Measurements from ENCODE around the gene KRTAP5-7.
"Not testable (repeated sequence)": the region's sequence is repeated elsewhere in the genome, so short reads cannot be mapped to it uniquely, and the experiment has no call there.

KRTAP5-7 gene

GRCh38 chr11:71535825-71536224 is 8.8 kb downstream of the KRTAP5-7 start:
- DNase-seq (ENCODE audit: low spot score) = no peak

DNA sequence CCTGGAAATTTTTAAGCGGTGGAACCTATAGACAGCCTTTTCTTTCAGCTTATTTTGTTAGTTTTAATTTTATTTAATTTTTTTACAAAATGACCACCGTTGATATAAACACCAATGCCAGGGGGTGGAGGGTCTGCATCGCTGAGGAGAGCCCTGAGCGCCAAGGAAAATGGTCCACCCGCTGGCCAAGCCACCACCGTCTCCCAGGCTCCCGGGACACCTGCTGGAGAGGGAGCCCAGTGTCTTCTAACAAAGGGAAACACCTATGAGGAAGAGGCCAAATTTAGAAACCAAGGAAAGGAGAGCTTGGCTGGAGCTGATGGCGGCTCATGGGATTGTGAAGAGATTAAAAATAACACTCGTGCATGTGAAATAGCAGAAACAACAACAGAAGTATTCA is 10.5 kb downstream of the KRTAP5-7 start:
- no peak for DNase-seq (ENCODE audit: low spot score)

DNA sequence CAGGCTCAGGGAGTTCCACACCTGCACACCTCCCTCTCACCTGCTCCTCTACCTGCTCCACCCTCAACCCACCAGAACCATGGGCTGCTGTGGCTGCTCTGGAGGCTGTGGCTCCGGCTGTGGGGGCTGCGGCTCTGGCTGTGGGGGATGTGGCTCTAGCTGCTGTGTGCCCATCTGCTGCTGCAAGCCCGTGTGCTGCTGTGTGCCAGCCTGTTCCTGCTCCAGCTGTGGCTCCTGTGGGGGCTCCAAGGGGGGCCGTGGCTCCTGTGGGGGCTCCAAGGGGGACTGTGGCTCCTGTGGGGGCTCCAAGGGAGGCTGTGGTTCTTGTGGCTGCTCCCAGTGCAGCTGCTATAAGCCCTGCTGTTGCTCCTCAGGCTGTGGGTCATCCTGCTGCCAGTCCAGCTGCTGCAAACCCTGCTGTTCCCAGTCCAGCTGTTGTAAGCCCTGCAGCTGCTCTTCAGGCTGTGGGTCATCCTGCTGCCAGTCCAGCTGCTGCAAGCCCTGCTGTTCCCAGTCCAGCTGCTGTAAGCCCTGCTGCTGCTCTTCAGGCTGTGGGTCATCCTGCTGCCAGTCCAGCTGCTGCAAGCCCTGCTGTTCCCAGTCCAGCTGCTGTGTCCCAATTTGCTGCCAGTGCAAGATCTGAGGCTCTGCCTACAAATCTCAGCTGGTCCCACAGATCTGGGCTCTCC is 11.1 kb downstream of the KRTAP5-7 start, which contains the start of gene KRTAP5-8:
Gene KRTAP5-8 (plus strand): TSS at position 49 of the 689 bp plus-strand sequence. CDS start 31 bp downstream, at position 80.
- not testable (repeated sequence) for DNase-seq (ENCODE audit: low spot score)

DNA sequence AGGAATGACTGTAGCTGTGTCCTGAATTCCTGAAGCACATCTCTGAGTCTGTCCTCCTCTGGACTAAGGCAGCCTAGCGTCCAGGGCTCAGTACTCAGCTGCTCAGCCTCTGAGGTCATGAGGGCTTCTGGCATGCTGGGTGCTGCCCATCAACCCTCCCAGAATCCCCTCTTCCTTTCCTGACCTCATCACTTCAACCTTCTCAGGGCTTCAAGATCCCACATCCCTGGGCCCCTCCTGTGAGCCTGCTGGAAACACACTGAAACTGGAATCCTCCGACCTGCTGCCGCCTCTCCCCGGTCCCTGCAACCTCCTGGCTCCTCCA is 11.6 kb downstream of the KRTAP5-7 start:
- no peak for DNase-seq (ENCODE audit: low spot score)

- DNase-seq (ENCODE audit: low spot score) = no peak
Measured at GRCh38 chr11:71539017-71539416, 11.9 kb downstream of the KRTAP5-7 start.

- not testable (repeated sequence) for DNase-seq (ENCODE audit: low spot score)
Measured at GRCh38 chr11:71539971-71540370, 12.9 kb downstream of the KRTAP5-7 start.

- not testable (repeated sequence) for DNase-seq (ENCODE audit: low spot score)
Measured at GRCh38 chr11:71540521-71541304, 13.6 kb downstream of the KRTAP5-7 start.

DNA sequence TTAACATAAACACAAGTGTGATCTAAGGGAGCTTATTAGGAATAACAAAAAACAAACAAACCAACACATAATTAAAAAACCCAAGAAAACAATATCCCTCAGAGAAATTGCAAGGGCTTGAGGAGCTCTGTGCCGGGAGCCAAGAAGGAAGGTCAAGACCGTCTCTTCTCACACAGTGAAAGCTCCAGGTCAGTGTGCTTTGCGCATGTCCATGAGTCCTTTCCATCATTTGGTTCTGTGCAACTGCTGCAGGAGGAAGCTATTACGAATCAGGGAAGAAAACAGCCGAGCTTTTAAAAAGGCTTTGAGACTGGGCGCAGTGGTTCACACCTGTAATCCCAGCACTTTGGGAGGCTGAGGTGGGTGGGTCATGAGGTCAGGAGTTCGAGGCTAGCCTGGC is 15.3 kb downstream of the KRTAP5-7 start:
- no peak for DNase-seq (ENCODE audit: low spot score)

DNA sequence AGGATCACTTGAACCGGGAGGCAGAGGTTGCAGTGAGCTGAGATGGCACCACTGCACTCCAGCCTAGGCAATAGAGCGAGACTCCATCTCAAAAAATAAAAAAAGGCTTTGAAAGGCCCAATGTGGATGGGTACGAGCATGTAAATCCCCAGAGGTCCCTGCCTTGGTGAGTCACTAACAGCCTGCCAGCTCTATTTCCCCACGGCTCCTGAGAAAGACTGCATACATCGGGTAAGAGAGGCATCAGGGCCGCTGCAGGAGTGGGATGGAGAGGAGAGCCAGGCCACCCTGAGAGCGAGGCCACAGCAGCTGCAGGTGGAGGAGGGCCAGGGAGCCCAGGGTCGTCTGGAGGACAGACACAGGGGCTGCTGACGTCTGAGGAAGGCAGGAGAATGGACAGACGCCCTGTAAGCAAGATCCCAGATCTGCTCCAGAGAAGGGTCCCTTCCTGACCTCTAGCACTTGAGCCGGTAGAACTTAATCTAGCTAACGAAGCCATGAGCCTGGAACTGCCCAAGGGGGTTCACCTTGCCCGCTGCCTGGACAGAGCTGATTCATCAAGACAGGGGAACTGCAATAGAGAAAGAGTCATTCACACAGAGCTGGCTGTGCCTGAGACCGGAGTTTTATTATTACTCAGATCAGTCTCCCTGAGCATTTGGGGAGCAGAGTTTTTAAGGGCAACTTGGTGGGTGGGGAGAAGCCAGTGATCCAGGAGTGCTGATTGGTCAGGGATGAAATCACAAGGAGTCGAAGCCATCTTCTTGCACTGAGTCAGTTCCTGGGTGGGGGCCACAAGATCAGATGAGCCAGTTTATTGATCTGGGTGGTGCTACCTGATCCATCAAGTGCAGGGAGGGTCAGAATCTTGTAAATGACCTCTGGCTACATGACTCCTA is 16.1 kb downstream of the KRTAP5-7 start:
- DNase-seq (ENCODE audit: low spot score) = no peak

GRCh38 chr11:71543866-71544265 is 16.8 kb downstream of the KRTAP5-7 start:
- DNase-seq (ENCODE audit: low spot score) = no peak

DNA sequence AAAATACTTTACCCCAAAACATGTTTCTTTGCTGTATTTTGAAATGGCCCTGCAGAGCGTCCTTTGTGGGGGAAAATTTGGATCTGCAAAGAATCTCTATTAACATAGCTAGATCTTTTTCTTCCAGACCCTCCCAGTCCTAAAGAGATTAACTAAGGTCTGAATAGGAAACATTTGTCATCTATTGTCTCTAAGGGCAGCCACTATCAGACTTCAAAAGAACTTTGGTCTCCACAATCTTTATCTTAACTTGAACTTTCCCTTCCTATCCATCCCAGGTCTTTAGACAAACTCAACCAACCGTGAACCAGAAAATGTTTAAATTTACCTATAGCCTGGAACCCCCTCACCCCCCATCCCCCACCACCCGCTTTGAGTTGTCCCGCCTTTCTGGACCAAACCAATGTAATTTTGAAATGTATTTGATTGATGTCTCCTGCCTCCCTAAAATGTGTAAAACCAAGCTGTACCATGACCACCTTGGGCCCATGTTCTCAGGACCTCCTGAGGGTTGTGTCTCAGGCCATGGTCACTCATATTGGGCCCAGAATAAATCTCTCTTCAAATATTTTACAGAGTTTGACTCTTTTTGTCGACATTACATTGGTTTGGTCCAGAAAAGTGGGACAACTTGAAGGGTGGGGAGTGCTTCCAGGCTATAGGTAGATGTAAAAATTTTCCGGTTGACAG is 17.6 kb downstream of the KRTAP5-7 start:
- DNase-seq (ENCODE audit: low spot score) = no peak

DNA sequence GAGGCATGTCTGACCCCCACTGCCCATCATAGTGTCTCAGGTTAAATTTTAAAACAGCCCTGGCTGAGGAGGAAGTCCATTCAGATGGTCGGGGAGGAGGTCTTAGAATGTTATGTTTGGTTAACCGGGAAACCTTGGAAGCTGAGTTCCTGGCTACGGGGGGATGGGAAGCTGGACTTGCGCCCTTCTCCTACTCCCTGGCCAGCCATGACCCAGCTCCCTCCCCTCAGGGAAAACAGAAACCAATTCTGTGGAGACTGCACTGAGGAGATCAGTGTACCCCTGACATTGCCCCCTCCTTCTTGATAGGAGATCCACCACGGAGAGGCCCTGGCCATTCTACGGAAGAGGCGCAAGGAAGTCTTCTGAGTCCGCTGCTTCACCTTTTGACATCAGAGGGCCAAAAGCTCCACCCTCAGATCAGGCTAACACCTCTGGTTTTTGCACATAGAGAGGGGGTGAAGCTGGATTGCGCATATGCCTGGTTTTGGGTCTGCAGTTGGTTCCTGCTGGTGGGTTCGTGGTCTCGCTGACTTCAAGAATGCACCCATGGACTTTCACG is 18.4 kb downstream of the KRTAP5-7 start:
- DNase-seq (ENCODE audit: low spot score) = no peak

- DNase-seq (ENCODE audit: low spot score) = no peak
Measured at GRCh38 chr11:71548120-71548519, 21.1 kb downstream of the KRTAP5-7 start, which contains the start of gene KRTAP5-9. Gene KRTAP5-9 (plus strand): TSS chr11:71548420. CDS start chr11:71548658, 238 bp downstream.

DNA sequence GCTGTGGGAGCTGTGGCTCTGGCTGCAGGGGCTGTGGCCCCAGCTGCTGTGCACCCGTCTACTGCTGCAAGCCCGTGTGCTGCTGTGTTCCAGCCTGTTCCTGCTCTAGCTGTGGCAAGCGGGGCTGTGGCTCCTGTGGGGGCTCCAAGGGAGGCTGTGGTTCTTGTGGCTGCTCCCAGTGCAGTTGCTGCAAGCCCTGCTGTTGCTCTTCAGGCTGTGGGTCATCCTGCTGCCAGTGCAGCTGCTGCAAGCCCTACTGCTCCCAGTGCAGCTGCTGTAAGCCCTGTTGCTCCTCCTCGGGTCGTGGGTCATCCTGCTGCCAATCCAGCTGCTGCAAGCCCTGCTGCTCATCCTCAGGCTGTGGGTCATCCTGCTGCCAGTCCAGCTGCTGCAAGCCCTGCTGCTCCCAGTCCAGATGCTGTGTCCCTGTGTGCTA is 21.7 kb downstream of the KRTAP5-7 start:
- no peak for DNase-seq (ENCODE audit: low spot score)

DNA sequence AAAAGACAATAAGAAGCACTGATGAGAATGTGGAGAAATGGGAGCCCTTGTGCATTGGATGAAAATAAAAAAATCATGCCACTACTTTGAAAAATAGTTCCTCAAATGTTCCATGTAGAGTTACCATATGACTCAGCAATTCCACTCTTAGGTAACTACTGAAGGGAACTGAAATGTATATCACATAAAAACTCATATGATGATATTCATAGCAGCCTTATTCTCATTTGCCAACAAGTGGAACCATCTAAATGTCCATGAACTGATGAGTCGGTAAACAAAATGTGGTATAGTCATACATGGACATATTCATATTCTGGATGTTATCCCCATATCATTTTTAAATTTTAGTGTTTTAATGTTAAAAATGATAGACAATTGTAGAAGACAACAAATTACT is 24.6 kb downstream of the KRTAP5-7 start:
- no peak for DNase-seq (ENCODE audit: low spot score)

DNA sequence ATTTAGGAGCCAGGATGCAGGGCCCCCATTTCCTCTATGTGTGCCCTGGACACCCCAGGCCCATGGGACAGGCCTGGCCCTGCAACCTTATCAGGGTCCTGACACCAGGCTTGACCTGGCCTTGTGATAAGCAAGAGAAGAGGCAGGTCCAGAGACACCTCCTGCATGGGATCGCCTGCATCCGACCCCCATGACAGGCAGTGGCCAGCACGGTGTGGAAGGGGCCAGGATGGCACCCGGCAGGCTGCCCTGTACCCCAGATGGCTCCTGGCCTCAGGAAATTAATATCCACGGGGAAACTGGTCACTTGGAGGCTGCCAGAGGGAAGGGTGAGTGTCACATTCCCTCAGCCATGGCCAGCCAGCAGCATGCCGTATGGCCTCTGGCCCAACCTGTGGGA is 27.9 kb downstream of the KRTAP5-7 start:
- no peak for DNase-seq (ENCODE audit: low spot score)

DNA sequence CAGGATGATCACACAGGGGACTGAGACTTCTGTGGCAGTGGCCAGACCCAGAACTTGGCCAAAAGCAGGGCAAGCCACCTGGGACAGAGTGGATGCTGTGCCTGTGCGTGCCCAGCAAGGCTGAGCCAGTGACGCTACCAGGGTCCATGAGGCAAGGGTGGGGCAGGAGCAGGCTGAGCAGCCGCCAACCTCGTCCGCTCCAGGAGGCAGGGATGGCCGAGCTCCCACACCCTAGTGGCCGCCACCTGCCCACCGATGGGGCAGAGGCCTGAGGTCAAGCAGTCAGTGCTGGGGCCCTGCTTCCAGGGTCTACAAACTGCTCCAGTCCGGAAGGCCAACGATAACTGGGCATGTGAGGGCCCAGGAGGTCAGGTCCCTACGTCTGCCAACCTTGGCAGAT is 28.4 kb downstream of the KRTAP5-7 start:
- no peak for DNase-seq (ENCODE audit: low spot score)

DNA sequence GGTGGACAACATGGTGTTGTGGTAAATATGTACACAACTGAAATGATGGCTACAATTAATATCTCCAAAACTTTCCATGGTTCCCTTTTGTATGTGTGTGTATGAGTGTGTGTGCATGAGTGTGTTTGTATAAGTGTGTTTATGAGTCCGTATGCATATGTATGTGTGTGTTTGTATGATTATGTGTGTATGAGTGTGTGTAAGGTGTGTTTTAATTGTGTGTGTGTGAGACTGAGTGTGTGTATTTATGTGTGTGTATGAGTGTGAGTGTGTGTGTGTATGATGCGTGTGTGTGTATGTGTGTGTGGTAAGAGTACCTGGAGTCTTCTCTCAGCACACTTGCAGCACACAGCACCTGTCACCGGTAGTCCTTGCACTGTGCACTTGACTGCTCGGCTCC is 29.0 kb downstream of the KRTAP5-7 start:
- no peak for DNase-seq (ENCODE audit: low spot score)

DNA sequence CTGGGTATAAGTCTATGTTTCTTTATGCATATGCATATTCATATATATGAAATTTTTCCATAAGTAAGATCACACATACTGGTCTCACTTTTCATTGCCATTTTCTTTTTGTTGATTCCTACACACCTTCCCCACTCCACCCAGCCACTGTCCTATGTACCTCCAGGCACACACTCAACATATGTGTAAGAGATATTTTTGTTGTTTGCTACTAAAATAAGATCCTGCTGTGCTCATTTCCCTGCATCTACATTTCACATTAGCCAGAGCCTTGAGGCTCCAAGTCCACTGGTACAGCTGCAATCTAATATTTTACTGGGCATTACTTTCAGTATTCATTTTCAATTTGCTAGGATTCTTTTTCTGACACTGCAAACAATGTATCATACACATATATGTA is 30.2 kb downstream of the KRTAP5-7 start:
- no peak for DNase-seq (ENCODE audit: low spot score)

GRCh38 chr11:71558996-71559395 is 31.9 kb downstream of the KRTAP5-7 start:
- no peak for DNase-seq (ENCODE audit: low spot score)

DNA sequence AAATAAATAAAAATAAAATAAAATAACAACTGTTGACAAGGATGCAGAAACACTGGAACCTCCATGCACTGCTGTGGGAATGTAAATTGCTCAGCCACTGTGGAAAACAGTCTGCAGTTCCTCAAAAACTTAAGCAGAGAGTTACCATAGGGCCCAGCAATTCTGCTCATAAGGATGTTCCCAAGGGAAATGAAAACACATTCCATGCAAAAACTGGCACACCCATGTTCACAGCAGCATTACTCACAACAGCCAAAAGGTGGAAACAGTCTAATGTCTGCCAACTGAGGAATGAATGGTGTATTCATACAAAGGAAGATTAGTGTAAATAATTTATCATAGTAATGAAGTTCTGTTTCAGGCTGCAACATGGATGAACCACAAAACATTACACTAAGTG is 35.1 kb downstream of the KRTAP5-7 start:
- DNase-seq (ENCODE audit: low spot score) = no peak

All from COLO829 (cell line).